ENCODE results near the gene RGS9.
"Not testable (repeated sequence)": the region's sequence is repeated elsewhere in the genome, so short reads cannot be mapped to it uniquely, and the experiment has no call there.

Gene RGS9

DNA sequence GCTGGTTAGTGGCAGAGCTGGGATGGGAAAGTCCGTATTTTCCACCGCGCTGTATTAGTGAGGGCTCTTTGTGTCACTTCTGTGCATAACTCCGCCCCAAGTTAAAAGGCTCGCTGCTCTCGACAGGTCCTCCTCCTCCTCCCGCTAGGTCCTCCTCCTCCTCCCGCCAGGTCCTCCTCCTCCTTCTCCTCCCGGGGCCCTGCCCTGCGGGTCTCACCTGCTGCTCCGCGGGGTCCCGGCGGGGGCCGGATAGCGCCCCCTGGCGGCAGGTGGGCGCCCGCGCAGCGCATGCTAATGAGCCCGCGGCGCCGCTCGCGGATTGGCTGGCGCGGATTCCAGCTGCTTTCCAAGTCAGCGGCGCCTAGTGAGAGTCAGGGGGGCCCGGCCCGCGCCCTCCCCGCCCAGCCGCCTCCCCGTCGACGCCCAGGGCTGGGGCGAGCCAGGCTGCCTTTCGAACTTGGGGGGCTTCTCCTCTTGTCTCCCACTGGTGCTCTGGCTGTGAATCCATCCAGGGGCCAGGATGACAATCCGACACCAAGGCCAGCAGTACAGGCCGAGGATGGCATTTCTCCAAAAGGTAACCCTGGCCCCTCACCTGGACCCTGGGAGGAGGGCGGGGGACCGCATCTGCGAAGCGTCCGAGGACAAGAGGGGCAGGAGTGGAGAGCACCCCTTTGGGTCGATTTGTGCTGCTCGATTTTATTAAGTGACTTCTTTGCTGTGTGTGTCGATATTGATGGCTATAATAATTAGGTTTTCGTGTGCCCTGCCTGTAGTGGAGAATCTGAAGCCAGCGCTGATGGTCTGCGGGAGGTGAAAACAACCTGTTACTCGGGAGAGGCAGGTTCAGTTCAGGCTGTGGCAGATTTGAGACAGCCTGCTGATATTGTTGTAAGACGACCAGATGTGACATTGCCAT lies at the start of gene RGS9:
Gene RGS9 (plus strand): TSS at position 350 of the 919 bp plus-strand sequence. CDS start 171 bp downstream, at position 521.
- Histone ChIP-seq H3K36me3 (ENCODE audit: control insufficient read depth, insufficient read depth, low read length) (no peaks in the 10 kb centered on the region), H3K9me3 (ENCODE audit: control insufficient read depth, low read length) (no peaks in the 10 kb centered on the region), H3K9ac (no peak within 1 kb of the TSS), H3K27me3 (ENCODE audit: control insufficient read depth, insufficient read depth, low read length) (no peaks in the 10 kb centered on the region), H3K4me3 (ENCODE audit: low read depth, low read length) (peak within 1 kb of the TSS; percentile 59), H3K4me1 (peaks cover 7% of the 10 kb centered on the region), H2AFZ (peak within 1 kb of the TSS; percentile 83), H3K27ac (peak within 1 kb of the TSS; percentile 47), H3K4me2 (ENCODE audit: low read length) (peak within 1 kb of the TSS; percentile 86), H3K79me2 (no peaks in the 10 kb centered on the region)
- TF ChIP-seq, protein P1, sequence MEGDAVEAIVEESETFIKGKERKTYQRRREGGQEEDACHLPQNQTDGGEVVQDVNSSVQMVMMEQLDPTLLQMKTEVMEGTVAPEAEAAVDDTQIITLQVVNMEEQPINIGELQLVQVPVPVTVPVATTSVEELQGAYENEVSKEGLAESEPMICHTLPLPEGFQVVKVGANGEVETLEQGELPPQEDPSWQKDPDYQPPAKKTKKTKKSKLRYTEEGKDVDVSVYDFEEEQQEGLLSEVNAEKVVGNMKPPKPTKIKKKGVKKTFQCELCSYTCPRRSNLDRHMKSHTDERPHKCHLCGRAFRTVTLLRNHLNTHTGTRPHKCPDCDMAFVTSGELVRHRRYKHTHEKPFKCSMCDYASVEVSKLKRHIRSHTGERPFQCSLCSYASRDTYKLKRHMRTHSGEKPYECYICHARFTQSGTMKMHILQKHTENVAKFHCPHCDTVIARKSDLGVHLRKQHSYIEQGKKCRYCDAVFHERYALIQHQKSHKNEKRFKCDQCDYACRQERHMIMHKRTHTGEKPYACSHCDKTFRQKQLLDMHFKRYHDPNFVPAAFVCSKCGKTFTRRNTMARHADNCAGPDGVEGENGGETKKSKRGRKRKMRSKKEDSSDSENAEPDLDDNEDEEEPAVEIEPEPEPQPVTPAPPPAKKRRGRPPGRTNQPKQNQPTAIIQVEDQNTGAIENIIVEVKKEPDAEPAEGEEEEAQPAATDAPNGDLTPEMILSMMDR (IDR thresholded peaks at IDR 0.05) = peak; percentile 100

DNA sequence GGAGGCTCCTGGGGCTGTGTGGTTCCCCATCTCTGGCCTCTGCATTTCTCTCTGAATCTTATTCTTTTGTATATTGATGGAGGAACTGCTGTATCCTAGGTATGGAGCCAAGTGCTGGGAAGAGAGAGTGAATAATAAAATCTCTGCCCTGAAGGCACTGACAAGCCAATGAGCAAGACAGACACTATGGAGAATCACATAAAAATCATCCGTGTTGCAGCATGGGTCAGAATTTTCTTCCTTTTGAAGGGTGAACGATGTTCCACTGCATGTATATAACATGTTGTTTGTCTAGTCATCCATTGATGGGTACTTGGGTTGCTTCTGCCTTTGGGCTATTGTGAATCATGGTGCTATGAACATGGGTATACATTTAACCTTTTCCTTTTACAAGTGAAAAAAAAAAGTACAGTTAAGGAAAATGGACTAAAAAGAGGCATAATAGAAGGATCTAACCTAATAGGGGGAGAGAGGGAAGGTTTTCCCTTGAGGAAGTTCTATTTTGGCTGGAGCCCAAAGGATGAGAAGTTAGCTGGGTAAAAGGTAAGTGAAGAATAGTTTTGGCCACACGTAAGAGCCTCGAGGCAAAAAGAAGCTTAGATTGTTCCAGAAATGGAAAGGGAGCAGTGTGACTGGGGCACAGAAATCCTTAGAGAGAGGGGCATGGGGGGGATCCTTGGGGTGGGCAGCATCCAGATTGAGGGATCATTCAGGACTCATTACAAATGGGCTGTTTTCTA lies 48.4 kb upstream of the RGS9 start:
- Histone ChIP-seq H3K9me3 (ENCODE audit: control insufficient read depth, low read length) (no peaks in the 10 kb centered on the region), H3K4me1 (peaks cover 6% of the 10 kb centered on the region), H3K27ac (no peak overlapping the region)

DNA sequence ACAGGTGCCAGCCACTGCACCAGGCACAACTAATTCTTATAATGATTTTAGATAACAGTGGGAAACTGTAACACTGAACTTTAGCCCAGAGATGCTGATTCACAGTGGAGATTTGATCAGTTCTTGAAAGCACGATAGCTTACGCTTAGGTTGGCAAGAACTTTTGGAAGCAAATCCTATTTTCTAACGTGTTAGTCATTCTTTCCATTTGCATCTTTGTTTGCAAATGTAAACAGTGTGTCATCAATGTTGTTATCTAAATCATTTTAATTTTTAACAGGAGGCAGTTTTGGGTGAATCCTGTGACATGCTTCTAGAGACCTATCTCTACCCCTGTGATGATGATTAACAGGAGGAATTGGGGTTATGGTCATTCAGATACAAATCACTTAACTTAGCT lies 44.9 kb upstream of the RGS9 start:
- Histone ChIP-seq H3K9me3 (ENCODE audit: control insufficient read depth, low read length) (no peaks in the 10 kb centered on the region), H3K27ac (no peak overlapping the region), H2AFZ (peak overlapping the region; percentile 7), H3K9ac (no peak overlapping the region), H3K4me1 (peaks cover 6% of the 10 kb centered on the region), H3K4me2 (ENCODE audit: low read length) (no peak overlapping the region), H3K27me3 (ENCODE audit: control insufficient read depth, insufficient read depth, low read length) (no peaks in the 10 kb centered on the region), H3K4me3 (ENCODE audit: low read depth, low read length) (no peak overlapping the region), H3K79me2 (no peaks in the 10 kb centered on the region), H3K36me3 (ENCODE audit: control insufficient read depth, insufficient read depth, low read length) (no peaks in the 10 kb centered on the region)
- TF ChIP-seq, protein P1 (IDR thresholded peaks at IDR 0.05) = no peak

More for the DNA sequence above, 48.4 kb upstream of the RGS9 start:
- Histone ChIP-seq H3K79me2 (no peaks in the 10 kb centered on the region), H2AFZ (no peak overlapping the region), H3K36me3 (ENCODE audit: control insufficient read depth, insufficient read depth, low read length) (no peaks in the 10 kb centered on the region), H3K4me3 (ENCODE audit: low read depth, low read length) (no peak overlapping the region), H3K4me2 (ENCODE audit: low read length) (no peak overlapping the region), H3K27me3 (ENCODE audit: control insufficient read depth, insufficient read depth, low read length) (no peaks in the 10 kb centered on the region), H3K9ac (no peak overlapping the region)
- TF ChIP-seq, protein P1 (IDR thresholded peaks at IDR 0.05) = no peak

DNA sequence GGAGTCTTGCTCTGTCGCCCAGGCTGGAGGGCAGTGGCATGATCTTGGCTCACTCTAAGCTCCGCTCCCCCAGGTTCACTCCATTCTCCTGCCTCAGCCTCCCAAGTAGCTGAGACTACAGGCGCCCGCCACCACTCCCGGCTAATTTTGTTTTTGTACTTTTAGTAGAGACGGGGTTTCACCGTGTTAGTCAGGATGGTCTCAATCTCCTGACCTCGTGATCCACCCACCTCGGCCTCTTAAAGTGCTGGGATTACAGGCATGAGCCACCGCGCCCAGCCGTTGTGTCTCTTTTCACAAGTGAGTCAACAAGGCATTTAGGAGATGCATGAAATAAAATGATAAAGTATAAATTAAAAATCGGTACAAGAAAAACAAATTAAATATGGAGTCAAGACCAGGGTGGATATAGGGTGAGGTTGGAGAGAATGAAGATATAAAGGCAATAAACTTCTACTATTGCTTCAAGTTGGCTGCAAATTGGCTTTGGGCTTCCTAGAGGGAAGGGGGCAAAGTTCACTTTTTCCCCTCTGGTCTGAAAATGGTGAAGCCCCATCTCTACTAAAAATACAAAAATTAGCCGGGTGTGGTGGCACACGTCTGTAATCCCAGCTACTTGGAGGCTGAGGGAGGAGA lies 44.3 kb upstream of the RGS9 start:
- H3K27ac ChIP-seq; H3K9ac ChIP-seq; H3K4me2 ChIP-seq (ENCODE audit: low read length); H2AFZ ChIP-seq; H3K4me3 ChIP-seq (ENCODE audit: low read depth, low read length); H3K36me3 ChIP-seq (ENCODE audit: control insufficient read depth, insufficient read depth, low read length); H3K4me1 ChIP-seq; H3K27me3 ChIP-seq (ENCODE audit: control insufficient read depth, insufficient read depth, low read length); H3K9me3 ChIP-seq (ENCODE audit: control insufficient read depth, low read length); H3K79me2 ChIP-seq: not testable (repeated sequence)

DNA sequence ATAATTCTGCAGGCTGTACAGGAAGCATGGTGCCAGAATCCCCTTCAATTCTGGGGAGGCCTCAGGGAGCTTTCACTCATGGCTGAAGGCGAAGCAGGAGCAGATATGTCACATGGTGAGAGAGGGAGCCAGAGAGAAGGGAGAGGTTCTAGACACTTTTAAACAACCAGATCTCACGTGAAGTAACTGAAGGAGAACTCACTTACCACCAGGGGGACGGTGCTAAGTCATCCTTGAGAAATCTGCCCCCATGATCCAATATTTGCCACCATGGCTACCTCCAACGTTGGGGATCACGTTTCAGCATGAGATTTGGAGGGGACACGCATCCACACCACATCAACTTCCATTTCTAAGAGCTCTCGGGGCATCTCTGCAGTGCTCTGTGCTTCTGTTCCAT lies 43.2 kb upstream of the RGS9 start:
- Histone ChIP-seq H3K4me3 (ENCODE audit: low read depth, low read length) (no peak overlapping the region), H3K27ac (no peak overlapping the region), H3K27me3 (ENCODE audit: control insufficient read depth, insufficient read depth, low read length) (no peaks in the 10 kb centered on the region), H3K9ac (no peak overlapping the region), H2AFZ (no peak overlapping the region), H3K36me3 (ENCODE audit: control insufficient read depth, insufficient read depth, low read length) (no peaks in the 10 kb centered on the region), H3K79me2 (no peaks in the 10 kb centered on the region), H3K4me1 (peaks cover 6% of the 10 kb centered on the region), H3K4me2 (ENCODE audit: low read length) (no peak overlapping the region), H3K9me3 (ENCODE audit: control insufficient read depth, low read length) (no peaks in the 10 kb centered on the region)
- TF ChIP-seq, protein P1 (IDR thresholded peaks at IDR 0.05) = no peak

All from parathyroid adenoma (tissue), 2 donors.